DMS153 treated with DMSO at 0.1 percent for 48 hours (cell line): ENCODE data around the gene ZNF143.
A peak's percentile ranks its signal among the peaks of the same experiment; 100 is the strongest.
"Not testable (repeated sequence)": the region's sequence is repeated elsewhere in the genome, so short reads cannot be mapped to it uniquely, and the experiment has no call there.

Source experiments
- DNase-seq: peaks from one replicate; lab custom pipeline; 2025; ENCODE audit not compliant: unreplicated experiment; lab: John Stamatoyannopoulos, UW

The ZNF143 gene

DNA sequence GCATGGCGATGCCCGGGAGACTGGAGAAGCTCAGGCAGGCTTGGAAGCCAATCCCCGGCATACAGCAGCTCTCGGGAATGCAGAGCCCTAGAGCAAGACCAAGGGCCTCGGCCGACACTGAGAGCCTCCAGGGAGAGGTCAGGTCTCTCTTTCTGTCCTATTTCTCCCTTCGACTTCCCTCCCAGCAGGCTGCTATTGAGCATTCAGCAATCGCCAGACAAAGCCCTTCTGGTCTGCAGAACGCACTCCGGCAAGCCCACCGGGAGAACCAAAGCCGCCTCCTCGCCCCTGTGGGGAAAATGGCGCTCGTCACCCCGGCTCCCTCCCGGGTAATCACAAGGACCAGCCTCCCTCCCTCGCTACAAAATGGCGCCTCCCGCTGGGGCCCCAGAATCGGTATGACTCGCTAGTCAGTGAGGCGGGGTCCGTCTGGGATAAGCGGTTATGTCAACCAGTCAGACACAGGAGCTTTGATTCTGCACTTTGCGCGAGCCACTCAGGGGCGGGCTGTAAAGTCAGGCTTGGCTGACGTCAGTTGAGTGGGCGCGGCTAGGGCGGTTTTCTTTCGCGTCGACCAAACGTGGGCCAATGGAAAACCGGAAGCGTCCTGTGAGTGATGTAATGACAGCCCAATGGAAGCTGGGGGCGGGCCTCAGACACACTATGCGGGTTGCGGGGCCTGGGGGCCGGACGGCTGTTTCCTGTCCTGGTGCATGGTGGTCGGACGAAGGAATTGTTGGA lies at the start of gene ZNF143:
ZNF143 (plus strand) TSS at position 691 of the 741 bp plus-strand sequence. CDS start 10,297 bp downstream, outside the sequence.
- DNase-seq: peak; percentile 98

GRCh38 chr11:9428706-9429105 lies 32.1 kb upstream of the ZNF143 start:
- no peak for DNase-seq

GRCh38 chr11:9438611-9439010 lies 22.2 kb upstream of the ZNF143 start:
- DNase-seq: no peak

DNA sequence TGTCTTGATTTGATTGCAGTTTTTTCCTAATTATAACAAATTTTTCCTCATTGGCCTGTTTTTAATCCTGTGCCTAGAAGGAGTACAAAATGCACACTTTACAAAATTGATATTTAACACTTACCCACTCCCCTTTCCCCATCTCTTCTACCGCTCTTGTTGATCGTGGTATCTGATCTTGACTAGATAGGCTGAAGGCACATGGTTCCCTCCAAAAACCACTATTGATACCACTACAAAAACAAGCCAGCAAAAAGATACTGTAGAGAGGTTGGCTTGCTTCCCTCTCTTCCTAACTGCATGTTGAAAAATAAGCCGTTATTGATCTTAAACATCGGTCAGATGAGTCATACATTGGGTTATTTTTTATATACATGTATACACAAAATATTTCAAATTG lies 14.6 kb upstream of the ZNF143 start:
- no peak for DNase-seq

DNA sequence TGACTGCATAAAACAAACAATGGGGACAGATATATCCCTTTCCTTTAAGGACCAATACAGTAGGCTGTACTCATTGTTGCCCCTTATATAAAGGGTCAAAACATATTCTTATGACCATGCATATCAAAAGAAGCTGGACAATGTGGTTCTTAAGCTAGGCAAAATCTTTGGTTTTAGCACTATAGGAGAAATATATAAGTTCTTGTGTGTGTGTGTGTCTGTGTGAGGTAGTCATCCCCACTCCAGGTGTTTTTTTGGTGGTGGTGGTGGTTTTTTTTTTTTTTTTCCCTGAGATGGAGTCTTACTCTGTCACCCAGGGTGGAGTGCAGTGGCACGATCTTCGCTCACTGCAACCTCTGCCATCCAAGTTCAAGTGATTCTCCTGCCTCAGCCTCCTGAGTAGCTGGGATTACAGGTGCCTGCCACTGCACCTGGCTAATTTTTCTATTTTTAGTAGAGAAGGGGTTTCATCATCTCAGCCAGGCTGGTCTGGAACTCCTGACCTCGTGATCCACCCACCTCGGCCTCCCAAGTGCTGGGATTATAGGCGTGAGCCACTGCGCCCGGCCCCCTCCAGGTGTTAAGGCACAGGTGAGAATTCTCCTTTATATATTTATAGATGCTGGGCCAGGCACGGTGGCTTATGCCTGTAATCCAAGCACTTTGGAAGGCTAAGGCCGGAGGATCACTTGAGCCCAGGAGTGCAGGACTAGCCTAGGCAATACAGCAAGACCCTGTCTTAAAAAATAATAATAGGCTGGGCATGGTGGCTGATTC lies 12.0 kb upstream of the ZNF143 start:
- DNase-seq: no peak

GRCh38 chr11:9452023-9452422 lies 8.8 kb upstream of the ZNF143 start:
- DNase-seq: not testable (repeated sequence)

DNA sequence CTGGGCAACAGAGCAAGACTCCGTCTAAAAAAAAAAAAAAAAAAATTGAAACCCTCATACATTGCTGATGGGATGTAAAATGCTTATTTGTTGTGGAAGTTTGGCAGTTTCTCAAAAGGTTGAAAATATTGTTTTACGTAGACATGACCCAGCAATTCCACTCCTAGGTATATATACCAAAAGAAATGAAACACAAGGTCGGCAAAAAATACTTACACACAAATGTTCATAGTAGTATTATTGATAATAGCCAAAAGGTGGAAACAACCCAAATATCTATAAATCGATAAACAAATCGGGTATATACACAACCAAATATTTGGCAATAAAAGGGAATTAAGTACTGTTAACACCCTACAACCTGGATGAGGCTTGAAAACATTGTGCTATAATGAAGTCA lies 5.1 kb upstream of the ZNF143 start:
- no peak for DNase-seq

GRCh38 chr11:9459667-9460321 lies 1.0 kb upstream of the ZNF143 start:
- DNase-seq: no peak

DNA sequence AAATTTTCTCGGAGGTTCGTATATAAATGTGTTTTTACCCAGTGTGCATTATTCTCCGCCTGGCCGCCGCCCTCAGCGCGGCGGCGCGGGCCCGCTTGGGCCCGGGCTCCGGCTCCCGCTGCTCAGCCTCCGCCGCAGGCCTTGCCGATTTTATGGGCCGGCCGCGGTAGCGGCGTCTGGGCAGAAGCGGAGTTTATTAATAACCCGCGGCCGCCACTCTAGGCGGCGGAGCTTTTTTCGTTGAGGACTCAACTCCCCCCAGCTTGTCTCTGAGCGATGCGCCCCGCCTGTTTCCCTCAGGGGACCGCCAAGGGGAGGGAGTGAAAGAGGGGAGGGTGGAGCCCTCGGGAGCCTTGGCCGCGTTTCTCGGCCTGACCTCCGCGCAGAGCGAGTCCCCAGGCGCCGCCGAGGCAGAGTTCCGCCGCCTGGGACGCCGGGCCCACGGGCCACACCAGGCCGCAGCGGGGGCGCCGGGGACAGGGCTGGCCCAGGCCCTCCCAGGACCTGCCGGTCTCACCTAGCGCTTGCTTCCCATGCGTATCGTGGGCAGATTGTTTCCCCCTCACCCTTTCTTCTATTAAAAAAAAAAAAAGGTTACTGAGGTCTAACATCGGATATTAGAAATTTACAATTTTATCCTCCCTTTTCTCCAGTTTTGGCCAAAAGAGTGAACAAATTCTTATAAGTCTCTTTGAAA lies 399 bp downstream of the ZNF143 start:
- peak; percentile 67 for DNase-seq

DNA sequence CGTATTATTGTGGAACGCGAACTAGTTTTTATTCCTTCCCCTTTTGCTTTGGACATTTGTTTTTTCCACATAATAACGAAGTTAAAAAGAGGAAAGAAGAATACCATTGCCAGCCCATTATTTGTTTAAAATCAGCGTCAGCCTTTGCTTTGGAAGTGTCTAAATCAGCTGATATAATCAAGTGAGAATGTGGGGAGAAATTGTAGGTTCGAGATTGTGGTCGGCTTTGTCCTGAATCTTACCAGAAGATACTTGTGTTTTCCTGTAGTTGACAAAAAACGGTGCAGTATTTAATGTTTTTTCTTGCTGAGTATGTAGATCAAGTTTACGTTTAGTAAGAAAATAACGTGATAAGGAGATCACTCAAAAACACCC lies 935 bp downstream of the ZNF143 start:
- no peak for DNase-seq

GRCh38 chr11:9462172-9462799 lies 1.5 kb downstream of the ZNF143 start:
- DNase-seq: no peak

DNA sequence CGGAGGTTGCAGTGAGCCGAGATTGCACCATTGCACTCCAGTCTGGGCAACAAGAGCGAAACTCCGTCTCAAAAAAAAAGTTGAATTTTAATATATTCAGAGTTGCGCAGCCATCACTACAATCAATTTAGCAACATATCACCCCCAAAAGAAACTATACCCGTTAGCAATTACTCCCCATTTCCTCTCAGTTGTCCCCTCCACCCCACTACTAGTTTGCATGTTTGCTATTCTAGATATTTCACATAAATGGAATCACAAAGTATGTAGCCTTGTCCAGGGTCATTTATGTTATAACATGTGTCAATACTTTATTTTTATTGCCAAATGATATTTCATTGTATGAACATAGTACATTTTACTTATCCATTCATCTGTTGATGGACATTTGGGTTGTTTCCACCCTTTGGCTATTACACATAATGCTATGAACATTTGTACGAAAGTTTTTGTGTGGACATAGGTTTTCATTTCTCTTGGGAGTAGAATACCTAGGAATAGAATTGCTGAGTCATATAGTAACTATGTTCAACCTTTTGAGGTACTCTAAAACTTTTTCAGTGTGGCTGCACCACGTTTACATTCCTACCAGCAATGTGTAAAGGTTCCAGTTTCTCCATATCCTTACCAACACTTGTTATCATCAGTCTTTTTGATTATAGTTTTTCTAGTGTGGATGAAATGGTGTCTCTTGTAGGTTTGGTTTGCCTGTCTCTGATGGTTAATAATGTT lies 2.2 kb downstream of the ZNF143 start:
- DNase-seq: no peak

DNA sequence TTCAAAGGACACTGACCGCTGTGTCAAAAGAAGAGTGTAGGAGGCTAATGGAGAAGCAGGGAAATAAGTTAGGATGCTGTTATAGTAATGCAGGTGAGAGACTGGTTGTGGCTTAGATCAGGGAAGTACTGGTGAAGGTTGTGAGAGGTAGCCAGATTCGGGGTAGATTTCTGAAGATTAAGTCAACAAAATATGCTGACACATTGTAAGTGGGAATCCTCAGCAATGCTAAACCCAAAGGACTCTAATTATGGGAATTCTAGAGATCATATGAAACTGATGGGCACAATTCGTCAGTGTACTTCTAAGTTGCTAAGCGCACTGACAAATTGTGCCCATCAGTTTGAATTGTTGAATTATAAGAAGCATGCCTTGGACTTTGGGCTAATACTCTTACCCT lies 10.0 kb downstream of the ZNF143 start:
- DNase-seq: no peak

GRCh38 chr11:9473408-9473807 lies 12.6 kb downstream of the ZNF143 start:
- no peak for DNase-seq

DNA sequence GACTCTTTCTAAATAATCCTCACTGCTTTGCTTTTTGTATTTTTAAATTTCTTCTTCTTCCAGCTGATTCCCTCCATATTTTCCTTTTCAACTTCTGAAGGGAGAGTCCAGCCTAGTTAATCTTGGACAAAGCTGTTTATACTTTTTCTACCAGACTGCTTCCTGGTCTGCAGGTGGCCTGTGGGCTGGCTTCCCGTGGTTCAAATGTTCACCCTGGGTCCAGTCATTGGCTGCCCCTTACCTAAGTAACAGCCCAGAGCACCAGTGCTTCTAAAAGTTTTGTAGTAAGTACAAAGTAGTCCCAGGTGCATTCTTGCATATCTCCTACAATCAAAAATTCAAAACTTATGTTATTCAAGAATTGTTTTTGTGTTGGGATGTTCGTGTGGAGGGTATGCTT lies 19.1 kb downstream of the ZNF143 start:
- no peak for DNase-seq

- DNase-seq: no peak
Observed at GRCh38 chr11:9489080-9489765, 28.4 kb downstream of the ZNF143 start.

DNA sequence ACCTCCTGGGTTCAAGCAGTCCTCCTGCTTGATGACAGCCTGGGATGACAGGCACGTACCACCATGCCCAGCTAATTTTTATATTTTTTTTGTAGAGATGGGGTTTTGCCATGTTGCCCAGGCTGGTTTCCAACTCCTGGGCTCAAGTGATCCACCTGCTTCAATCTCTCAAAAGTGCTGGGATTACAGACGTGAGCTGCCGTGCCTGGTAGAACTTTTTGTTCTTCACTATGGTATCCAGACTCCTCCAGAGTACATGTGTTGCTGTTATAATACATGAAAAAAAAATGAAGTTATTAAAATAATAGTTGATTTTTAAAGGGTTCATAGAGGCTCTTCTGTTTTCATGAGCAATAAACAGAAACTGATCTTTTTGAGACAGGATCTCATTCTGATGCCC lies 29.6 kb downstream of the ZNF143 start:
- no peak for DNase-seq

- no peak for DNase-seq
Observed at GRCh38 chr11:9493492-9493891, 32.7 kb downstream of the ZNF143 start.

DNA sequence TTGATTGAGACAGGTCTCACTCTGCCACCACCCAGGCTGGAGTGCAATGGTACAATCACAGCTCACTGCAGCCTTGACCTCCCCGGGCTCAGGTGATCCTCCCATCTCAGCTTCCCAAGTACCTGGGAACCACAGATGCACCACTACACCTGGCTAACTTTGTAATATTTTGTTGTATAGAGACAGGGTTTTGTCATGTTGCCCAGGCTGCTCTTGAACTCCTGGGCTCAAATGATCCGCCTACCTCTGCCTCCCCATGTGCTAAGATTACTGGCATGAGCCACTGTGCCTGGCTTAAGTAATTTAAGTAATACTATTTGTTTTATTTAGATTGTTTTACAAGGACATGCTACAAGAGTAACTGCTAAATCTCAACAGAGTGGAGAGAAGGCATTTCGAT lies 33.5 kb downstream of the ZNF143 start:
- no peak for DNase-seq
